GM21367 (cell line): ENCODE data around the gene NMNAT3.
"Not testable (repeated sequence)": the region's sequence is repeated elsewhere in the genome, so short reads cannot be mapped to it uniquely, and the experiment has no call there.

Experiments used
- ATAC-seq: cut with Tn5 transposase; IDR thresholded peaks from one replicate; pipeline ENCODE4 v1.9.1; 2021; ENCODE audit not compliant: unreplicated experiment

Gene NMNAT3

DNA sequence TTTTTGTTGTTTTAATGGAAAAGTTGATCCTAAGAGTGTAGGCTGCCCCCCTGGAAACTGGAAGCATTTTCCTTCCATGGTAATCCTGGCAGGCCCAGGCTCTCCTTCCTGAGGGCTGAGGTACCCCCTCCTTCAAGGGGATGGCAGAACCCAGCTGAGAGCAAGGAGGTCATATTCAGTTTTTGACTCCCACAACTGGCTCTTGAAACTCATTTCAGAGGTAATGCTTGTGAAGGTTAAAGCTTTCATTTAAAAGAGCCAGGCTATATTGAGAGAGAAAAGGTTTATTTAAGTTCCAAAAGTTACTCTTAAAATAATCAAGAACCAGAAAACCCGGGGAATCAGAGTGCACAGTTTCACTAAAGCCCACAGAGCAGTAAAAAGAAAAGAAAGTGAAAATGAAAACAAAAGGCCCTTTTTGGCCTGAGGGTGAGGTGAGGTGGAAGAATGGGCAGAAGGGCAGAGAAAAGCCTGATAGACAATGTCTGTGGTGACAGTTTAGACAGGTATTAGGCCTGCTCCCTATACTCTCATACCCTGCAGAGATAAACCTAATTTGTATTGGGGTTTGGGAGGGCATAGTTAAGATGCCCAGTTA lies 91.3 kb downstream of the NMNAT3 start:
- peak; percentile 90 for ATAC-seq

DNA sequence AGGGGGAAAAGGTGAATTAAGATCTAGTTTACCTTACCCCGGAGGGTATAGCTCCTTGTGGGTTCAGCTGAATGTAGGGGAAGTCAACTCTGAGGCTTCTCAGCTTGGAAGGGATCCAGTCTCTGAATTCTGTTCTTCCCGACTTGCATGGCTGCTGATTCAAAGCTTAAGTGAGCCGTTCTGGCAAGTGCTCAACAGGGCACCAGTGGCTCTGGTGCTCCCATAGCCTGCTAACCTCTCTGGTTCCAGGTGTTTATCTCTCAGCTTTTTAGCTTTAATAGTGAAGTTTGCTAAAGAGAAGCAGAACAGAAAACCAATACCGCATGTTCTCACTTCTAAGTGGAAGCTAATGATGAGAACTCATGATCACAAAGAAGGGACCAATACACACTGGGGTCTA lies 92.0 kb downstream of the NMNAT3 start:
- no peak for ATAC-seq

DNA sequence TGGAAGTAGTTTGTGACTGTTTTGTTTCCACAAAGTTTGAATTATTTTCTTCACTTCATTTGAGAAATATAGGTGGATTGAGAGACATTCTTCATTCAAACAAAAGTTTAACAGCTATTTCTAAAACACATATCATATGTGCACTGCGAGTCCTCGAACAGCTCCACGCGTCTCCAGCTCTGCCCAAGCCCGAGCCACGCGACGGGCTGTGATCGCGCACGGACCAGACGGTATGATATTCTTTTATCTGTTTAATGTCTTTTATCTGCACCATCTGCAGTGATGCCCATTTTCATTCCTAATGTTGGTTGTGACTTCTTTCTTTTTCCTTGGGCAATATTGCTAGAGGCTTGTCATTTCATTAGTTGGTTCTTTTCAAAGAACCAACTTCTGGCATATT lies 94.1 kb downstream of the NMNAT3 start:
- not testable (repeated sequence) for ATAC-seq

- ATAC-seq: no peak
Measured at GRCh38 chr3:139578783-139579182, 99.0 kb downstream of the NMNAT3 start.

- no peak for ATAC-seq
Measured at GRCh38 chr3:139577909-139578308, 99.9 kb downstream of the NMNAT3 start.

DNA sequence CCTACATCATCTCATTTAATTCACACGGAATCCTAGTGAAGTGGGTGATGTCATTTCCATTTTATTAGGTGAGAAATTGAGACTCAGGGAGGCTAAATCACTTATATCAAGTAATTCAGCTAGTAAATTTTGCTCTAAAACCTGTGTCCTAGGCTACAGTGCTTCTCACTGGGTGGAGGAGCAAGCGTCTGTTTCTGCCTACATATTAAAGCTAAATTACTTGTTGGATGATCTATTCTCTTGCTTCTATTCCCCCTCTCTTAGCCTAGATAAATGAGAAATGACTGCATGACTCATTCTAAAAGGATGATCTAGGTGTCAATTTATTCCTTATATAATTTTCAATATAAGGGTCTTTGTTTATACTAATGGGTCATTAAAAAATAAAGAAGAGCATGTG lies 100.4 kb downstream of the NMNAT3 start:
- ATAC-seq: no peak

- no peak for ATAC-seq
Measured at GRCh38 chr3:139574026-139574947, 103.5 kb downstream of the NMNAT3 start.

DNA sequence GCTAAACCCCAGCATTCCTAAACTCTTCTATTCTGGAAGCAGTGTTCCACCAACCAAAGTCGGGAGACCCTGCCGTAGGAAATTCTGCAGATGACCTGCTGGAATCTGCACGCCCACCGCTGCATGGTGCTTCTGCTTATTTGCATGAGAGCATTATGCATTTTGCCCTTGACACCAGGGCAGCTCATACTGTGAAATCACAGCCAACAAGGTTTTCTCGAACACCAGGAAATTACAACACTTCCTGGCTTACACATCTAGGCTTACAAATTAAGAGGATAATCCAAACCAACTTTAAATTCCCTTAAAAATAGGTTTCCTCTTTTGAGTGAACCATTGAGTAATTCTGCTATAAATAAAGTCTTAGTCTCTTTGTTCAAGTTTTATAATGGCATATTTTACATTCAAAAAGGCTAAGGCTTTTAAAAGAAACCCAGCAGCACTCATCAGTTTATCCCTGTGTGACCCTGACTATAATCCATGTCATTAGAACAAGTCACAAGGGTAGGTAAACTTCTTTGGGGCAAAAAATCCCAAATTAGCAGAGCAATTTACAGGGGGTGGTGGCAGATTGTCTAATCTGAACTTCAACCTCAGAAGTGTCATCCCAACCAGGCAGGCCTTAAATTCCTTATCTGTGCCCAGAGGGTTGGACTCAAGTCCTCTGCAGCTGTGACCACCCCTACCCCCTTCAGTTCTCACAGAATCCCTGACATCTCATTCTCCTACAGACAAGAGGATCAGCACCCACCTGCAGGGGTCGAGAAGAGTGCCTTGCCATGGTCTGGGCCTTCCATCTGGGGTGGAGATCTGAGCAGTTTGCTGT lies 104.7 kb downstream of the NMNAT3 start:
- no peak for ATAC-seq

DNA sequence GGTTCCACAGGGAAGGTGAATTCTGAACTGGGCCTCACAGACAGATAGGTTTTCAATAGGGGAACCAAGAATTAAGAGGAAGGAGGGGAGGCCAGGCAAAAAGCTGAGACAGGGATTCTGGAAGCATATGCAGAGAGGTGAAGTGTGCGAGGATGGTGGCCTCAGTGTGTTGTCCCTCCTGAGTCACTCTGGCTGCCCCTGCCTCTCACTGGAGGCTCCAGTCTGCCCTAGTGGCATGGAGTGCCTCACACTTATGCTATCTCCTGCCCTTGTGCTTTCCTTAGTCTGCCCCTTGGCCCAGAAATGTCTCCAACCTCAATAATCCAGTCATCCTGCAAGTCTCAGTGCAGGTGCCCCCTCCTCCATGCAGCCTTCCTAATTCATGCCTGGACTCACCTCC lies 106.1 kb downstream of the NMNAT3 start:
- no peak for ATAC-seq

- no peak for ATAC-seq
Measured at GRCh38 chr3:139564294-139564861, 113.4 kb downstream of the NMNAT3 start.

- no peak for ATAC-seq
Measured at GRCh38 chr3:139561959-139562676, 115.7 kb downstream of the NMNAT3 start.

- no peak for ATAC-seq
Measured at GRCh38 chr3:139561255-139561817, 116.4 kb downstream of the NMNAT3 start.

GRCh38 chr3:139560411-139560810 lies 117.4 kb downstream of the NMNAT3 start:
- no peak for ATAC-seq

GRCh38 chr3:139559541-139559940 lies 118.2 kb downstream of the NMNAT3 start:
- ATAC-seq: no peak

DNA sequence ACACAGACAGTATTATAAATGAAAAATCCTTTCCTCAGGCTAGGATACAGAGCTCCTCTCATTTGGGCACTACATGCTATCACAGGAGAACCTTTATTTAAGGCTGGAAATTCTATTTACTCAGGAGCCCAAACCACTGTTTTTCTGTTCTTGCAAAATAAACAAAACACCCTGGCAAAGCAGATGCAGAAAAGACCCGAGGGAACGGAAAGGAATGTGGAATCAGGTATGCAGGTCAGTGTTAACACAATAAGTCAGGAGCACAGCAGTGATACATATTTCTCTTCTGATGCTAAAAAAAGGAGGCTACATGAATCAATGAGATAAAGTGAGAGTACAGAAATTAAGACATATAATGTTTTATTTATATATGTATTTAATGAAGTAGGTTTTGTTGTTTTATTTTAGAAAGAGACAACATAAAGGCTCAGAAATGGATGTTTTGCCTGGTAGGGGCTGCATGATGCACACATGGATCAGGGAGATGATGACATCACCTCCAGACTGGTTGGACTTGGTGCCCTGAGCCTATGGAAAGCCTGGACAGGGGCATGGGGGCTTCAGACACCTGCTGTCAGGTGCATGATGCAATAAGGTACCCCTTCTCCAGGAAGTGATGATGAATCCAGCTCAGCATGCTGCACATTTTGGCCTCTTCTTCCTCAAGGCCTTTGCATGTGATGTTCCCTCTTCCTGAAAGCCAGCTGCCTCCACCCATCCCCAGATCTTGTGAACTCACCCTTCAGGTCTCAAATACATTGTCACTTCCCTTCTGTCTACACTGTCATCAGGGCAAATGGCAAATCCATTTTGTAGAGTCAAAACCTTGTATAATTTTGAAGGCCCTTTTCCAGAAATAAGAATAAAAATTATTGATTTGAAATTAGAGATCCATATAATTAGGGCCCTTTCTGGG lies 119.2 kb downstream of the NMNAT3 start:
- no peak for ATAC-seq

- ATAC-seq: no peak
Measured at GRCh38 chr3:139557041-139557440, 120.7 kb downstream of the NMNAT3 start.

GRCh38 chr3:139555249-139555648 lies 122.5 kb downstream of the NMNAT3 start:
- no peak for ATAC-seq

DNA sequence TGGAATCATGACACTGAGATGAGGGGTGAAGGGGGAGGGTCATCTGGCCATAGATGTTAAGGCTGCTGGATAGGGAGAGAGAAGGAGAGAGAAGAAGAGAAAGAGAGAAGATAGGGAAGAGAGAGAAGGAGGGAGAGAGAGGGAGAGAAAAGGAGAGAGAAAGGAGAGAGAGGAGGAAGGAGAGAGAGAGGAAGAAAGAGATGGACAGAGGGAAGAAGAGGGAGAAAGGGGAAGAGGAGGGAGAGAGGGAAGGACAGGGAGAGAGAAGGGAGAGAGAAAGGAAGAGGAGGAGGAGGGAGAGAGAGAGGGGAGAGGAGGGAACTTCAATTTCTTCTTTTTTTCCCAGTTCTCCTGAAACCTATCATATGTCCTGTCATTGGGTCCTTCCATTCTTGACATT lies 123.1 kb downstream of the NMNAT3 start:
- no peak for ATAC-seq
